ENCODE measurements around the gene SHH. TPM values are rescaled to one million over a fixed set of nuclear protein-coding genes. Genes with fewer than 3 reads are reported as not detected.

The SHH gene
- total RNA-seq, 1 donor from 2014 or later = 0.16 TPM

GRCh38 chr7:155842496-155843265 lies 30.4 kb upstream of the SHH start:
- Histone ChIP-seq H4K20me1 (ENCODE audit: insufficient read depth, low read length) (no peaks in the 10 kb centered on the region), H3K27ac (ENCODE audit: low read depth, low read length) (no peak overlapping the region), H2AFZ (ENCODE audit: low read depth, low read length) (no peak overlapping the region), H3K9me3 (ENCODE audit: insufficient read depth, low read depth, low read length) (no peaks in the 10 kb centered on the region), H3K4me1 (ENCODE audit: insufficient read depth, low read length) (no peaks in the 10 kb centered on the region), H3K9ac (ENCODE audit: low read length) (no peak overlapping the region), H3K27me3 (ENCODE audit: insufficient read depth, low read length) (peaks cover 7% of the 10 kb centered on the region), H3K36me3 (ENCODE audit: insufficient read depth, low read length) (no peaks in the 10 kb centered on the region), H3K4me2 (ENCODE audit: low read length) (no peak overlapping the region), H3K4me3 (ENCODE audit: insufficient read depth, low read depth, low read length) (no peak overlapping the region), H3K79me2 (ENCODE audit: insufficient read depth, low read length) (no peaks in the 10 kb centered on the region)
- no peak for DNase-seq (ENCODE audit: low read depth)
- TF ChIP-seq, protein P1, sequence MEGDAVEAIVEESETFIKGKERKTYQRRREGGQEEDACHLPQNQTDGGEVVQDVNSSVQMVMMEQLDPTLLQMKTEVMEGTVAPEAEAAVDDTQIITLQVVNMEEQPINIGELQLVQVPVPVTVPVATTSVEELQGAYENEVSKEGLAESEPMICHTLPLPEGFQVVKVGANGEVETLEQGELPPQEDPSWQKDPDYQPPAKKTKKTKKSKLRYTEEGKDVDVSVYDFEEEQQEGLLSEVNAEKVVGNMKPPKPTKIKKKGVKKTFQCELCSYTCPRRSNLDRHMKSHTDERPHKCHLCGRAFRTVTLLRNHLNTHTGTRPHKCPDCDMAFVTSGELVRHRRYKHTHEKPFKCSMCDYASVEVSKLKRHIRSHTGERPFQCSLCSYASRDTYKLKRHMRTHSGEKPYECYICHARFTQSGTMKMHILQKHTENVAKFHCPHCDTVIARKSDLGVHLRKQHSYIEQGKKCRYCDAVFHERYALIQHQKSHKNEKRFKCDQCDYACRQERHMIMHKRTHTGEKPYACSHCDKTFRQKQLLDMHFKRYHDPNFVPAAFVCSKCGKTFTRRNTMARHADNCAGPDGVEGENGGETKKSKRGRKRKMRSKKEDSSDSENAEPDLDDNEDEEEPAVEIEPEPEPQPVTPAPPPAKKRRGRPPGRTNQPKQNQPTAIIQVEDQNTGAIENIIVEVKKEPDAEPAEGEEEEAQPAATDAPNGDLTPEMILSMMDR (IDR thresholded peaks at IDR 0.05; ENCODE audit: insufficient read depth, low read depth, low read length) = no peak
- no peak for TF ChIP-seq EZH2 (IDR thresholded peaks at IDR 0.05; ENCODE audit: insufficient read depth, low read length)
- Mint-ChIP-seq H3K9me3 (ENCODE audit: unreplicated experiment) (no peaks in the 10 kb centered on the region), H3K36me3 (ENCODE audit: low read depth, unreplicated experiment) (no peaks in the 10 kb centered on the region), H3K4me1 (ENCODE audit: low read depth, unreplicated experiment) (peaks cover 4% of the 10 kb centered on the region), H3K27ac (ENCODE audit: unreplicated experiment) (no peak overlapping the region), H3K4me3 (ENCODE audit: unreplicated experiment) (no peak overlapping the region), H3K27me3 (ENCODE audit: low read depth, unreplicated experiment) (peaks cover 3% of the 10 kb centered on the region)
- FAIRE-seq = no peak

- Mint-ChIP-seq H3K4me1 (ENCODE audit: low read depth, unreplicated experiment) (peaks cover 4% of the 10 kb centered on the region), H3K4me3 (ENCODE audit: unreplicated experiment) (no peak overlapping the region), H3K27me3 (ENCODE audit: low read depth, unreplicated experiment) (peaks cover 6% of the 10 kb centered on the region), H3K9me3 (ENCODE audit: unreplicated experiment) (no peaks in the 10 kb centered on the region), H3K27ac (ENCODE audit: unreplicated experiment) (peak overlapping the region; percentile 47), H3K36me3 (ENCODE audit: low read depth, unreplicated experiment) (no peaks in the 10 kb centered on the region)
- Histone ChIP-seq H3K27me3 (ENCODE audit: insufficient read depth, low read length) (peaks cover 7% of the 10 kb centered on the region), H3K9ac (ENCODE audit: low read length) (no peak overlapping the region), H4K20me1 (ENCODE audit: insufficient read depth, low read length) (no peaks in the 10 kb centered on the region), H3K27ac (ENCODE audit: low read depth, low read length) (no peak overlapping the region), H3K4me3 (ENCODE audit: insufficient read depth, low read depth, low read length) (no peak overlapping the region), H2AFZ (ENCODE audit: low read depth, low read length) (no peak overlapping the region), H3K4me1 (ENCODE audit: insufficient read depth, low read length) (no peaks in the 10 kb centered on the region), H3K79me2 (ENCODE audit: insufficient read depth, low read length) (no peaks in the 10 kb centered on the region), H3K4me2 (ENCODE audit: low read length) (no peak overlapping the region), H3K36me3 (ENCODE audit: insufficient read depth, low read length) (no peaks in the 10 kb centered on the region), H3K9me3 (ENCODE audit: insufficient read depth, low read depth, low read length) (no peaks in the 10 kb centered on the region)
- TF ChIP-seq, protein P1 (IDR thresholded peaks at IDR 0.05; ENCODE audit: insufficient read depth, low read depth, low read length) = no peak
- no peak for TF ChIP-seq EZH2 (IDR thresholded peaks at IDR 0.05; ENCODE audit: insufficient read depth, low read length)
- DNase-seq (ENCODE audit: low read depth) (no peak), FAIRE-seq (no peak)
Observed at GRCh38 chr7:155840909-155841308, 28.6 kb upstream of the SHH start.

DNA sequence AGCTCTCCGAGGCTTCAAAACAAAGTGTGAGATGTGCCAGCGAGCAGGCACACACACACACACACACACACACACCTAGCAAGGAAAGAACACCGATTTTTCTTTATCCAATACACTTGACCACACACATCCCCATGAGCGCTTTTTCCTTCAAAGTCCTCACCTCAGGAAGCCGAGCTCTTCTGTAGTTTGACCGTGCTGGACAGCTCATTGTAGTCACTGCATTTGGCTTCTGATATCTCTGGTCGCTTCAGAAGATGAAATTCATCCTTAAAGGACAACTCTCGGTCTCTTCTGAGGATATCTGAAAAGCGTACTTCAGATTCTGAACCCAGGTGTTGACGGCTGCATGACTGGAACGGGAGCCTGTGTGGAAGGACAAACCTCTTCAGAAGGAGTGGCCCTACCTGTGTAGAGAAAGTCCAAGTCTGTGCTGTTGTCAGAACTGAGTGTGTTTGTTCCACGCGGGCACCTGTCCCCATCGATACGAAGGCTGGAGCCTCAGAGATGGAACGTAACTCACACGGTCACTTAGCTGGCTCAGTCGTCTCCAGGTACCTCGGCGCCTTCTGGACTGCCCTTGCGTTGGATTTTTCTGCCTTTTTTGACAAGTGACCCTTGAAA lies 28.1 kb upstream of the SHH start:
- FAIRE-seq (no peak), DNase-seq (ENCODE audit: low read depth) (no peak)
- Histone ChIP-seq H3K36me3 (ENCODE audit: insufficient read depth, low read length) (no peaks in the 10 kb centered on the region), H3K4me1 (ENCODE audit: insufficient read depth, low read length) (no peaks in the 10 kb centered on the region), H3K27ac (ENCODE audit: low read depth, low read length) (no peak overlapping the region), H3K4me2 (ENCODE audit: low read length) (no peak overlapping the region), H3K79me2 (ENCODE audit: insufficient read depth, low read length) (no peaks in the 10 kb centered on the region), H3K9ac (ENCODE audit: low read length) (no peak overlapping the region), H2AFZ (ENCODE audit: low read depth, low read length) (no peak overlapping the region), H3K9me3 (ENCODE audit: insufficient read depth, low read depth, low read length) (no peaks in the 10 kb centered on the region), H3K27me3 (ENCODE audit: insufficient read depth, low read length) (peaks cover 7% of the 10 kb centered on the region), H4K20me1 (ENCODE audit: insufficient read depth, low read length) (no peaks in the 10 kb centered on the region), H3K4me3 (ENCODE audit: insufficient read depth, low read depth, low read length) (no peak overlapping the region)
- Mint-ChIP-seq H3K4me1 (ENCODE audit: low read depth, unreplicated experiment) (peaks cover 4% of the 10 kb centered on the region), H3K27me3 (ENCODE audit: low read depth, unreplicated experiment) (peaks cover 6% of the 10 kb centered on the region), H3K4me3 (ENCODE audit: unreplicated experiment) (no peak overlapping the region), H3K27ac (ENCODE audit: unreplicated experiment) (no peak overlapping the region), H3K9me3 (ENCODE audit: unreplicated experiment) (no peaks in the 10 kb centered on the region), H3K36me3 (ENCODE audit: low read depth, unreplicated experiment) (no peaks in the 10 kb centered on the region)
- TF ChIP-seq, protein P1 (IDR thresholded peaks at IDR 0.05; ENCODE audit: insufficient read depth, low read depth, low read length) = no peak
- no peak for TF ChIP-seq EZH2 (IDR thresholded peaks at IDR 0.05; ENCODE audit: insufficient read depth, low read length)
